IPS-15b (cell line): ENCODE measurements around the gene IKZF4.
"Not testable (repeated sequence)": the region's sequence is repeated elsewhere in the genome, so short reads cannot be mapped to it uniquely, and the experiment has no call there.

Source experiments
- H3K27me3 ChIP-seq: one replicate; pipeline ENCODE4 v1.6.1; 2013; ENCODE audit warnings: low read length; ENCODE audit not compliant: control insufficient read depth, insufficient read depth
- H3K36me3 ChIP-seq: one replicate; pipeline ENCODE4 v1.6.1; 2013; ENCODE audit warnings: low read length; ENCODE audit not compliant: control insufficient read depth, insufficient read depth
- H3K4me1 ChIP-seq: one replicate; pipeline ENCODE4 v1.6.1; 2013; ENCODE audit warnings: mild to moderate bottlenecking, low read length; ENCODE audit not compliant: control insufficient read depth, insufficient read depth
- H3K4me3 ChIP-seq: one replicate; pipeline ENCODE4 v1.5.1; 2013; ENCODE audit warnings: low read depth, low read length
- H3K9ac ChIP-seq: one replicate; pipeline ENCODE4 v1.6.1; 2013; ENCODE audit warnings: low read depth, mild to moderate bottlenecking, low read length
- H3K9me3 ChIP-seq: one replicate; pipeline ENCODE4 v1.6.1; 2013; ENCODE audit warnings: mild to moderate bottlenecking, low read length; ENCODE audit not compliant: control insufficient read depth, insufficient read depth

Gene IKZF4

GRCh38 chr12:56028511-56029165, 7.8 kb downstream of the IKZF4 start:
- Histone ChIP-seq H3K27me3 (no peaks in the 10 kb centered on the region), H3K36me3 (peaks cover 27% of the 10 kb centered on the region), H3K4me1 (no peaks in the 10 kb centered on the region), H3K9me3 (no peaks in the 10 kb centered on the region), H3K9ac (no peak overlapping the region), H3K4me3 (no peak overlapping the region)

GRCh38 chr12:56029166-56029519, 8.3 kb downstream of the IKZF4 start:
- H3K4me3 ChIP-seq = no peak overlapping the region
- peaks cover 27% of the 10 kb centered on the region for H3K36me3 ChIP-seq
- no peak overlapping the region for H3K9ac ChIP-seq

DNA sequence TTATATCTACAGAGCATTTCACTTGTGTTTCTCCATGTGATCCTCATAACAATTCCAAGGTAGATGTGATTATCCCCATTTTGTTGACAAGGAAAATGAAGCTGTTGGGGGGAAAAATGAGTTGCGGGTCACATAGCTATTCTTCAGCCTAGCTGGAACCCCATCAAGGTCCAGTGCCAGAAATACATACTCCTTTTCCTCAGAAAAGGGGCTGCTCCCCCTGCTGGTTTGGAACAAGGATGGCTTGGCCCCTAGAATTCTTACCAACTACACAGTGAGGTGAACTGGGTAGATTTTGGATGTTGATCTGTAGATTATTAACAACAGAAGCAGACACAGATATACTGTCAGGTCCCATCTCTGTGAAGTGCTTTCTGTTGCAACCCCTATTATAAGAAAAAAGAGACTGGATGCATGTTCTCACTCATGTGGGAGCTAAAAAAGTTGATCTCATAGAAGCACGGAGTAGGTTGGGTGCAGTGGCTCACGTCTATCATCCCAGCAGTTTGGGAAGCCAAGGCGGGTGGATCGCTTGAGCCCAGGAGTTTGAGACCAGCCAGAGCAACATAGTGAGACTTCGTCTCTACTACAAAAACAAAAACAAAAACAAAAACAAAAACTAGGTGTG, 8.9 kb downstream of the IKZF4 start:
- Histone ChIP-seq H3K9me3 (no peaks in the 10 kb centered on the region), H3K4me1 (no peaks in the 10 kb centered on the region), H3K9ac (no peak overlapping the region), H3K27me3 (no peaks in the 10 kb centered on the region), H3K36me3 (peaks cover 24% of the 10 kb centered on the region), H3K4me3 (no peak overlapping the region)

More at GRCh38 chr12:56029166-56029519, 8.3 kb downstream of the IKZF4 start:
- H3K9me3 ChIP-seq = no peaks in the 10 kb centered on the region
- no peaks in the 10 kb centered on the region for H3K27me3 ChIP-seq
- H3K4me1 ChIP-seq = no peaks in the 10 kb centered on the region

DNA sequence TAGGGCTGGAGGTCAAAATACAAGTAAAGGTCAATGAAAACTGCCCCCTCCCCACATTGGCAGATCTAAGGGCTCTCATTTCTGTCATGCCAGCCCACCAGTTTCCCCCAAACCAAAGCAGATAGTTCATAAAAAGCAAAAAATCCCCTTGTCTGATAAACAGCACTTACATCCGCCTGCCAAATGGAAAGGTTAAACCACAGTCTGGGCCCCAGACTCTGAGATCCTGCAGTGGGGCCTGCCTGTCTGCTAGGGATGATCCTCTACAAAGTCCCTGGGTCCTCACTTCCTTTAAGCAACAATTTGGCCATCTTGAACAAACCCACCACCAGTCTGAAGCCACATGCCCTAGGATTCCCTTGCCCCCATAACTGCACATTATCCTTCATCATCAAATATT, 11.1 kb downstream of the IKZF4 start:
- Histone ChIP-seq H3K4me1 (no peaks in the 10 kb centered on the region), H3K36me3 (peaks cover 22% of the 10 kb centered on the region), H3K27me3 (no peaks in the 10 kb centered on the region), H3K9ac (no peak overlapping the region), H3K4me3 (no peak overlapping the region), H3K9me3 (no peaks in the 10 kb centered on the region)

DNA sequence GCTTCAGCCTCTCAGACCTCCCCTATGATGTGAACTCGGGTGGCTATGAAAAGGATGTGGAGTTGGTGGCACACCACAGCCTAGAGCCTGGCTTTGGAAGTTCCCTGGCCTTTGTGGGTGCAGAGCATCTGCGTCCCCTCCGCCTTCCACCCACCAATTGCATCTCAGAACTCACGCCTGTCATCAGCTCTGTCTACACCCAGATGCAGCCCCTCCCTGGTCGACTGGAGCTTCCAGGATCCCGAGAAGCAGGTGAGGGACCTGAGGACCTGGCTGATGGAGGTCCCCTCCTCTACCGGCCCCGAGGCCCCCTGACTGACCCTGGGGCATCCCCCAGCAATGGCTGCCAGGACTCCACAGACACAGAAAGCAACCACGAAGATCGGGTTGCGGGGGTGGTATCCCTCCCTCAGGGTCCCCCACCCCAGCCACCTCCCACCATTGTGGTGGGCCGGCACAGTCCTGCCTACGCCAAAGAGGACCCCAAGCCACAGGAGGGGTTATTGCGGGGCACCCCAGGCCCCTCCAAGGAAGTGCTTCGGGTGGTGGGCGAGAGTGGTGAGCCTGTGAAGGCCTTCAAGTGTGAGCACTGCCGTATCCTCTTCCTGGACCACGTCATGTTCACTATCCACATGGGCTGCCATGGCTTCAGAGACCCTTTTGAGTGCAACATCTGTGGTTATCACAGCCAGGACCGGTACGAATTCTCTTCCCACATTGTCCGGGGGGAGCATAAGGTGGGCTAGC, 13.9 kb downstream of the IKZF4 start:
- Histone ChIP-seq H3K4me1 (no peaks in the 10 kb centered on the region), H3K9ac (no peak overlapping the region), H3K27me3 (no peaks in the 10 kb centered on the region), H3K36me3 (peaks cover 16% of the 10 kb centered on the region), H3K4me3 (no peak overlapping the region), H3K9me3 (no peaks in the 10 kb centered on the region)

DNA sequence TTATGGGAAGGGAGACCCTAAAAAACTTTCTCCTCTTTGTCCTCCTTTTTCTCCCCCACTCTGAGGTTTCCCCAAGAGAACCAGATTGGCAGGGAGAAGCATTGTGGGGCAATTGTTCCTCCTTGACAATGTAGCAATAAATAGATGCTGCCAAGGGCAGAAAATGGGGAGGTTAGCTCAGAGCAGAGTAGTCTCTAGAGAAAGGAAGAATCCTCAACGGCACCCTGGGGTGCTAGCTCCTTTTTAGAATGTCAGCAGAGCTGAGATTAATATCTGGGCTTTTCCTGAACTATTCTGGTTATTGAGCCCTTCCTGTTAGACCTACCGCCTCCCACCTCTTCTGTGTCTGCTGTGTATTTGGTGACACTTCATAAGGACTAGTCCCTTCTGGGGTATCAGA, 16.3 kb downstream of the IKZF4 start:
- no peaks in the 10 kb centered on the region for H3K9me3 ChIP-seq
- peaks cover 16% of the 10 kb centered on the region for H3K36me3 ChIP-seq
- no peaks in the 10 kb centered on the region for H3K4me1 ChIP-seq
- H3K27me3 ChIP-seq = no peaks in the 10 kb centered on the region
- H3K4me3 ChIP-seq = no peak overlapping the region
- no peak overlapping the region for H3K9ac ChIP-seq

GRCh38 chr12:56038022-56038655, 17.3 kb downstream of the IKZF4 start:
- no peak overlapping the region for H3K9ac ChIP-seq
- no peaks in the 10 kb centered on the region for H3K9me3 ChIP-seq

DNA sequence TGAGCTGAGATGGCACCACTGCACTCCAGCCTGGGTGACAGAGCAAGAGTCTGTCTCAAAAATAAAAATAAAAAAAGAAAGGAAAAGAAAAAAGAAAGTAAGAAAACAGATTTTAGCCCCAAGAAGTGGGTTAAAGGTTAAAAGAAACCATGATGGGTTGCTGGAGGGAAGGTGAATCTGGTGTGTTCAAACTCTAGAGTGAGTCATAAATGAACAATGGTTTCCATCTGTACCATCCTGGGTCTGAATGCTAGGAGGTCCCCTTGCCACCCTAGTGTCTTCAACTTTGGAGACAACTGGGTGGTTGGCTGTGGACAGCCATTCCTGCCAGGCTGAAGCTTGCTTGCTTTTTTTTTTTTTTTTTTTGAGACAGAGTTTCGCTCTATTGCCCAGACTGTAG, 19.3 kb downstream of the IKZF4 start:
- Histone ChIP-seq H3K9ac (no peak overlapping the region), H3K27me3 (no peaks in the 10 kb centered on the region), H3K9me3 (no peaks in the 10 kb centered on the region), H3K36me3 (peaks cover 8% of the 10 kb centered on the region), H3K4me1 (no peaks in the 10 kb centered on the region), H3K4me3 (no peak overlapping the region)

More at GRCh38 chr12:56038022-56038655, 17.3 kb downstream of the IKZF4 start:
- Histone ChIP-seq H3K27me3 (no peaks in the 10 kb centered on the region), H3K4me3 (no peak overlapping the region), H3K4me1 (no peaks in the 10 kb centered on the region), H3K36me3 (peaks cover 6% of the 10 kb centered on the region)

- H3K4me3 ChIP-seq = peak overlapping the region; percentile 46
- no peaks in the 10 kb centered on the region for H3K4me1 ChIP-seq
- no peaks in the 10 kb centered on the region for H3K27me3 ChIP-seq
- H3K9me3 ChIP-seq = no peaks in the 10 kb centered on the region
- peaks cover 7% of the 10 kb centered on the region for H3K36me3 ChIP-seq
- no peak overlapping the region for H3K9ac ChIP-seq
Measured at GRCh38 chr12:56040963-56041551, 20.2 kb downstream of the IKZF4 start.

DNA sequence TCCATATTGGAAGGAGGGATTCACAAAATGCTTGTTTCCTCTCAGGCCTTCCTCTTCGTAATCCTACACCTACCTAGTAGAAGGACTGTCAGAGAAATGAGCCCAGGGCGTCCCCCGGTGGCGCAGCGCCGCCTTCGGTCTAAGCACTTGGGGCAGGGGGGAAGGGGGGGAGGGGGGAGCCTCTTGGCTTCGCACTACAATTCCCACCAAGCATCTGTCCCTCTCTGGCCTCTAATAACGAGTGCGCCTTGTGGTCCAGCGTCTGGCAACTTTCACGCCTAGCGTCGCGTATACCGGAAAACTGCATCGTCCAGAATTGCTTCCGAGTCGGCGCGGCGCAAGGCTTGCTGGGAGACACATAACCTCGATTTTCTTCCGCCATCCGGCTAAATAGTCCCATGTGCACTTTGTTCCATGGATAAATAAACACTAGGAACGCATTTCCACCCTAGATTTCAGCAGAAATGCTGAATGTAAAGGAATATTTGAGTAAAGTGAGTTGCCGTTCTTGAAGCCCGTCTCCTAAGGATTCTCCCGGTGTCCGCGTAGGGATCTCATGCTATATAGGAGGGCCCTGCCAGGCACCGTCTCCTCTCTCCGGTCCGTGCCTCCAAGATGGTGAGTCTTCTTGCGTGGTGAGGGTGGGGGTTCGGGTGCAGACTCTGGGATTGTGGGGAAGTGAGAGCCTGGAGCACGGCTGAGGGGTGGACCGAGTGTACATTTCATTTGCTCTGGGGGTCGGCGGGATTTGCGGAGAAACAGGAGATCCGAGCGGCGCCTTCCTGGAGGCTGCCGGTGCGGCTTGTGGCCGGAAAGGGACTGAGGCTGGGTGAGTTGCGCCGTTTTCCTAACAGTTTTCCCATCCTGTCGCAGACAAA, 20.9 kb downstream of the IKZF4 start, which contains the start of gene RPS26:
TSS of gene RPS26 (plus strand) at position 367 of the 878 bp plus-strand sequence. CDS start at position 616, 249 bp downstream.
- Histone ChIP-seq H3K4me1 (no peaks in the 10 kb centered on the region), H3K27me3 (no peaks in the 10 kb centered on the region), H3K9me3 (no peaks in the 10 kb centered on the region), H3K36me3 (peaks cover 7% of the 10 kb centered on the region), H3K4me3 (peak within 1 kb of the TSS; percentile 93), H3K9ac (peak within 1 kb of the TSS; percentile 97)

DNA sequence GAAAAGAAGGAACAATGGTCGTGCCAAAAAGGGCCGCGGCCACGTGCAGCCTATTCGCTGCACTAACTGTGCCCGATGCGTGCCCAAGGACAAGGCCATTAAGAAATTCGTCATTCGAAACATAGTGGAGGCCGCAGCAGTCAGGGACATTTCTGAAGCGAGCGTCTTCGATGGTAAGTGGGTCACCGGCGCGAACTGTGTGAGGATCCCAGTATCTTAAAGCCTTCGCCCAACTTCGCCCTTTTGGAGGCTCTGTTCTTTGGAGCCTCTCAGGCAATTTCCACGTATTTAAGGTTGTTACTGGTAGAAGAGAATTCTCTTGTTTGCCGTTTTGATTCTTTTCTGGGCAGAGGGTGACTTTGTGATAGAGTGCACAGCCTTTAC, 21.6 kb downstream of the IKZF4 start:
- Histone ChIP-seq H3K9ac (peak overlapping the region; percentile 97), H3K4me3 (peak overlapping the region; percentile 93)
- H3K9me3 ChIP-seq, H3K36me3 ChIP-seq, H3K4me1 ChIP-seq, H3K27me3 ChIP-seq: not testable (repeated sequence)
